Effector memory CD4-positive, alpha-beta T cell (primary cell): ENCODE data around the gene GPD2.
A peak's percentile ranks its signal among the peaks of the same experiment; 100 is the strongest.

ENCODE experiments used
- DNase-seq, 3 donors: peaks; one replicate each; pipeline ENCODE4 v3.0.0-alpha.2; 2020
- H3K27ac ChIP-seq: 2 replicates; pipeline ENCODE4 v1.7.0; 2013; ENCODE audit warnings: mild to moderate bottlenecking, low read length, moderate library complexity; ENCODE audit not compliant: insufficient read depth, poor library complexity, severe bottlenecking
- H3K27me3 ChIP-seq: replicated peaks from 2 replicates; pipeline ENCODE4 v1.7.0; 2013; ENCODE audit warnings: mild to moderate bottlenecking, low read length; ENCODE audit not compliant: insufficient read depth, control insufficient read depth, poor library complexity, severe bottlenecking
- H3K36me3 ChIP-seq: 2 replicates; pipeline ENCODE4 v1.7.0; 2013; ENCODE audit warnings: mild to moderate bottlenecking, low read length, moderate library complexity; ENCODE audit not compliant: control insufficient read depth, insufficient read depth
- H3K4me1 ChIP-seq: 2 replicates; pipeline ENCODE4 v1.7.0; 2013; ENCODE audit warnings: low read length, mild to moderate bottlenecking; ENCODE audit not compliant: control insufficient read depth, insufficient read depth, poor library complexity, severe bottlenecking
- H3K4me3 ChIP-seq: 2 replicates; pipeline ENCODE4 v1.7.0; 2013; ENCODE audit warnings: low read length, low read depth, mild to moderate bottlenecking; ENCODE audit not compliant: insufficient read depth, poor library complexity, severe bottlenecking
- H3K9me3 ChIP-seq: 2 replicates; pipeline ENCODE4 v1.7.0; 2013; ENCODE audit warnings: mild to moderate bottlenecking, low read length, moderate library complexity; ENCODE audit not compliant: control insufficient read depth
- total RNA-seq, 3 donors: gene quantifications; one replicate each; lab custom pipeline; 2026; lab: John Stamatoyannopoulos, UW

GPD2 gene
- total RNA-seq: 21.3 to 24.0 (median 23.8) reads per million in 3 donors

DNA sequence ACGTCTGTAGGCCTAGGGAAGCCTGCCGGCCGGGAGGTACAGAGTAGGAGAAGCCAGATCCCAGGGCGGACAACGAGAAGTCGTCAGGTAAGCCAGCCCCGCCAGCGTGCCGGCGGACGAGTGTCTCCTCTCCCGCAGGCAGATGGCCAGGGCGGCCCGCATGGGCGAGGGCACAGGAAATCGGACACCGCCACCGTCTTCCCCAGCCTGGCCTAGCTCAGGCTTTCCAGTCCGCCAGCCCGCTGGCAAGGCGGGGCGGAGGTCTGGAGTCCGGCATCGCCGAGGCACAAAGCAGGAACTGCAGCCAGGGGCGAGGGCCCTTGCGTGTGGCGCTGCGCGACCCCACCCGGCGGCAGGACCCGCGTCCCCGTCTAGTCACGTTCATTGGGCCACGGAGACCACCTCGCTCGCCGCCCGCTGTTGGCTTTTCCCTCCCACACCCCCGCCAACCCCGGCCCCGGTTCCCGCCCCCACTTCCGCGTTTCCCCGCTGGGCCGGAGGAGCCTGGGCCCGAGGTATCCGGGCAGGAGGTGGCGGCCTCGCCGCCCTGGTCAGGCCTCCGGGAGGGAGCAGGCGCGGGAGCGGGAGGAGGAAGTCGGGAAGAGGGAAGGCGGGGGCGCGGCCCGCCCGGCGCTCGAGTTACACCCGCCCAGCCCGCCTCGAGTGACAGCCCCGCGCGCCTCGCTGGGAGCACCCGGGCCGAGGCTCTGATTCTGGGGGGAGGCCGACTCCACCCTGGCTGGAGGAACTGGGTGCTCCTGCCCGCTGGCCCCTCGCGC lies at the start of gene GPD2:
Gene GPD2 (plus strand): TSS at position 662 of the 779 bp plus-strand sequence. CDS start 39,727 bp downstream, outside the sequence.
- H3K36me3 ChIP-seq: no peaks in the 10 kb centered on the region
- peaks cover 20% of the 10 kb centered on the region for H3K4me1 ChIP-seq
- peak within 1 kb of the TSS; percentile 75 for H3K4me3 ChIP-seq
- no peaks in the 10 kb centered on the region for H3K9me3 ChIP-seq
- peak; percentile 46 to 62 (median 50) for DNase-seq
- peak within 1 kb of the TSS; percentile 69 for H3K27ac ChIP-seq
- H3K27me3 ChIP-seq: no peaks in the 10 kb centered on the region

GRCh38 chr2:156394033-156394741 lies 42.0 kb upstream of the GPD2 start:
- no peak overlapping the region for H3K4me3 ChIP-seq
- DNase-seq: no peak
- no peak overlapping the region for H3K27ac ChIP-seq
- H3K27me3 ChIP-seq: no peaks in the 10 kb centered on the region
- no peaks in the 10 kb centered on the region for H3K4me1 ChIP-seq
- no peaks in the 10 kb centered on the region for H3K36me3 ChIP-seq
- no peaks in the 10 kb centered on the region for H3K9me3 ChIP-seq

- Histone ChIP-seq H3K9me3 (no peaks in the 10 kb centered on the region), H3K27me3 (no peaks in the 10 kb centered on the region), H3K36me3 (no peaks in the 10 kb centered on the region), H3K4me1 (no peaks in the 10 kb centered on the region), H3K4me3 (no peak overlapping the region), H3K27ac (no peak overlapping the region)
- DNase-seq: no peak
Measured at GRCh38 chr2:156396126-156396525, 40.1 kb upstream of the GPD2 start.

DNA sequence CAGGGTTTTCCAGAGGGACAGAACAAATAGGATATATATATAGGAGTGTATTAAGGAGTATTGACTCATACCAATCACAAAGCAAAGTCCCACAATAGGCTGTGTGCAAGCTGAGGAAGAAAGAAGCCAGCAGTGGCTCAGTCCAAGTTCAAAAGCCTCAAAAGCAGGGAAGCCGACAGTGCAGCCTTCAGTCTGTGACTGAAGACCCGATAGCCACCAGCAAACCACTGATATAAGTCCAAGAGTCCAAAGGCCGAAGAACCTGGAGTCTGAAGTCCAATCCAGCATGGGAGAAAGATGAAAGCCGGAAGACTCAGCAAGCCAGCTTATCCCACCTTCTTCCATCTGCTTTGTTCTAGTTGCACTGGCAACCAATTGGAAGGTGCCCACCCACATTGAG lies 39.0 kb upstream of the GPD2 start:
- Histone ChIP-seq H3K27me3 (no peaks in the 10 kb centered on the region), H3K4me3 (no peak overlapping the region), H3K4me1 (no peaks in the 10 kb centered on the region), H3K36me3 (no peaks in the 10 kb centered on the region), H3K27ac (no peak overlapping the region), H3K9me3 (no peaks in the 10 kb centered on the region)
- no peak for DNase-seq

DNA sequence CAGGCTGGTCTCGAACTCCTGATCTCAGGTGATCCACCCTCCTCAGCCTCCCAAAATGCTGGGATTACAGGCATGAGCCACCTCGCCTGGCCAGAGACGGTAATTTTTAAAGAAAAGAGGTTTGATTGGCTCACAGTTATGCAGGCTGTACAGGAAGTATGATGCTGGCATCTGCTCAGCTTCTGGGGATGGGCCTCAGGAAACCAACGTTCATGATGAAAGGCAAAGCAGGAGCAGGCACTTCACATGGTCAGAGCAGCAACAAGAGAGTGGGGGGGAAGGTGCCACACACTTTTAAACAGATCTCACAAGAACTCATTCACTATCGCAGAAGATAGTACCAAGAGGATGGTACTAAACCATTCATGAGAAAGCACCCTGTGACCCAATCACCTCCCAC lies 38.0 kb upstream of the GPD2 start:
- Histone ChIP-seq H3K9me3 (no peaks in the 10 kb centered on the region), H3K4me3 (no peak overlapping the region), H3K36me3 (no peaks in the 10 kb centered on the region), H3K27ac (no peak overlapping the region), H3K4me1 (no peaks in the 10 kb centered on the region), H3K27me3 (no peaks in the 10 kb centered on the region)
- DNase-seq: no peak

DNA sequence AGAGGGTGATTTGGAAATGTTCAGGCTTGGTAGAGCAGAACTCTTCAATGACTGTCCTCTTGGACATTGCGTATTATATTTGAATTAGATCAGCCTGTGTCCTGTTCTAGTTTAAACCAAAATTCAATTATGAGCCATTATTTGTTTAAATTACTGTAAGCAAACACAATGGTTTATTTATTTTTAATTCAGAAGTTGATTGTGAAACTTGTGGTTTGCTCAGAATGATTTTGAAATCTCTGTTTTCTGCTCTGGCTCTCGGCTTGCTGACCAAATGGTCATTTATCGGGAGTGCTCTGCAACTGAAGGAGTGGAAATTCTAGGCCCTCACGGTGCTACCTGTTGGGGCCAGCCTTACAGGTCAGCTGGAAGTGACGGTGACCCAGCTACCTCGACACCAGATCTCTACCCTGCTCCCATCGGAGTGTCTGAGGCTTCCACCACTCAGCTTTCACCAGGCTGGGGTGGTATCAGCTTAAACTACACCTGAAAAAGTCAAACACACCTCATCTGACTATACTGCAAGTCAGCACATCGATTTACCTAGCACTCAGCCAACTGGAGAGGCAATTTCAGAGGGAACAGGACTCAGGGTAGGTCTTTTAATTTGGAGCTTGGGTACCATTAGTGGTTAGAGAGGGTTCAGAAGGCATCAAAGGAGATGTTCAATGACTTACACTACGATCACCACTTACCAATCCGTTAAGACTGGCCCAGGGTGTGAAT lies 36.8 kb upstream of the GPD2 start:
- H3K27me3 ChIP-seq: no peaks in the 10 kb centered on the region
- peak overlapping the region; percentile 85 for H3K27ac ChIP-seq
- no peaks in the 10 kb centered on the region for H3K4me1 ChIP-seq
- H3K4me3 ChIP-seq: peak overlapping the region; percentile 98
- no peaks in the 10 kb centered on the region for H3K36me3 ChIP-seq
- H3K9me3 ChIP-seq: no peaks in the 10 kb centered on the region
- DNase-seq: no peak

- no peak for DNase-seq
- Histone ChIP-seq H3K27me3 (no peaks in the 10 kb centered on the region), H3K4me1 (no peaks in the 10 kb centered on the region), H3K36me3 (no peaks in the 10 kb centered on the region), H3K9me3 (no peaks in the 10 kb centered on the region), H3K4me3 (peak overlapping the region; percentile 98), H3K27ac (peak overlapping the region; percentile 85)
Measured at GRCh38 chr2:156399950-156400705, 36.1 kb upstream of the GPD2 start.

GRCh38 chr2:156400706-156401678 lies 35.2 kb upstream of the GPD2 start:
- Histone ChIP-seq H3K4me1 (no peaks in the 10 kb centered on the region), H3K27me3 (no peaks in the 10 kb centered on the region), H3K27ac (peak overlapping the region; percentile 85), H3K9me3 (no peaks in the 10 kb centered on the region), H3K36me3 (no peaks in the 10 kb centered on the region), H3K4me3 (peak overlapping the region; percentile 98)
- DNase-seq: peak; percentile 62 to 72 (median 72)

DNA sequence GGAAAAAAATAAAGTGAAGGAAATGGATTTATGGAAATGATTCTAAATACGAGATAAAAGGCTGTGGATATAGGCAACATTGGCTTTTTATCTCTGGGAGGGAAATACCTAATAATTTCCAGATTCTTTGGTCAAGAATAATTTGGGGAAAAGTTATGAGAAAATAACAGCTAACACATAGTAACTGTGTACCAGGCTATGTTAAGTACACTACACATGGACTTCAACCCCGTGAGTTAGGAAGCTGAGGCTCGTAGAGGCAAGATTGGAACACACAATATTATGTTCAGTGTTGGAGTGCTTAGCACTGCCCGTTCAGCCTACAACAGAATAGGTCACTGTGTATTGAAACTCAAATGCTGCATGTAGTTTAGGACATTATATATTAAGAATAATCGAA lies 34.3 kb upstream of the GPD2 start:
- H3K4me3 ChIP-seq: no peak overlapping the region
- no peak for DNase-seq
- H3K27ac ChIP-seq: no peak overlapping the region
- H3K4me1 ChIP-seq: no peaks in the 10 kb centered on the region
- H3K36me3 ChIP-seq: no peaks in the 10 kb centered on the region
- H3K27me3 ChIP-seq: no peaks in the 10 kb centered on the region
- no peaks in the 10 kb centered on the region for H3K9me3 ChIP-seq
